ENCODE measurements around the gene L3MBTL3. TPM values are rescaled to one million over a fixed set of nuclear protein-coding genes. Genes with fewer than 3 reads are reported as not detected.

L3MBTL3 gene
- polyA plus RNA-seq, 1 experiment = 6.8 TPM

GRCh38 chr6:130119211-130119610, 100.8 kb downstream of the L3MBTL3 start:
- H3K36me3 ChIP-seq (ENCODE audit: control insufficient read depth, insufficient read depth, low read length) = no peaks in the 10 kb centered on the region
- TF ChIP-seq, protein P1, sequence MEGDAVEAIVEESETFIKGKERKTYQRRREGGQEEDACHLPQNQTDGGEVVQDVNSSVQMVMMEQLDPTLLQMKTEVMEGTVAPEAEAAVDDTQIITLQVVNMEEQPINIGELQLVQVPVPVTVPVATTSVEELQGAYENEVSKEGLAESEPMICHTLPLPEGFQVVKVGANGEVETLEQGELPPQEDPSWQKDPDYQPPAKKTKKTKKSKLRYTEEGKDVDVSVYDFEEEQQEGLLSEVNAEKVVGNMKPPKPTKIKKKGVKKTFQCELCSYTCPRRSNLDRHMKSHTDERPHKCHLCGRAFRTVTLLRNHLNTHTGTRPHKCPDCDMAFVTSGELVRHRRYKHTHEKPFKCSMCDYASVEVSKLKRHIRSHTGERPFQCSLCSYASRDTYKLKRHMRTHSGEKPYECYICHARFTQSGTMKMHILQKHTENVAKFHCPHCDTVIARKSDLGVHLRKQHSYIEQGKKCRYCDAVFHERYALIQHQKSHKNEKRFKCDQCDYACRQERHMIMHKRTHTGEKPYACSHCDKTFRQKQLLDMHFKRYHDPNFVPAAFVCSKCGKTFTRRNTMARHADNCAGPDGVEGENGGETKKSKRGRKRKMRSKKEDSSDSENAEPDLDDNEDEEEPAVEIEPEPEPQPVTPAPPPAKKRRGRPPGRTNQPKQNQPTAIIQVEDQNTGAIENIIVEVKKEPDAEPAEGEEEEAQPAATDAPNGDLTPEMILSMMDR (IDR thresholded peaks at IDR 0.05; ENCODE audit: insufficient read depth, low read depth, low read length) = no peak
- no peak overlapping the region for H3K4me3 ChIP-seq (ENCODE audit: low read depth, low read length)
- no peak for DNase-seq (ENCODE audit: low read depth)
- ChIA-PET POLR2A (no interaction called here), CTCF (no interaction called here)
- no peaks in the 10 kb centered on the region for H3K27me3 ChIP-seq (ENCODE audit: control insufficient read depth, insufficient read depth, low read length)

DNA sequence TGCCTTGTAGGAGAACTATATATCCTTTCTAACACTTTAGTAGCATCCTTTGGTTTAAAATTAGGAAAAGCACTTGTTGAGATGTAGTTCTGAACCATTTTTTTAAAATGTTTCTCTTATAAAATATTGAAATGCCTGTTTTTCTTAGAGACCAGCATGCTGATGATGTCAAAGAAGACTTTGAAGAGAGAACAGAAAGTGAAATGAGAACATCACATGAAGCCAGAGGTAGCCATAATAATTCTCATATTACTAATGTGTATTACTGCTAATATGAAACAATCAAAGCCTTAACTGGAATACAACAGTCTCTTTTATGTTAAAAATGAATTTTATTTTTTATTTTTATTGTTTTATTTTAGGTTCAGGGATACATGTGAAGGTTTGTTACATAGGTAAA, 102.3 kb downstream of the L3MBTL3 start:
- TF ChIP-seq, protein P1 (IDR thresholded peaks at IDR 0.05; ENCODE audit: insufficient read depth, low read depth, low read length) = no peak
- Histone ChIP-seq H3K36me3 (ENCODE audit: control insufficient read depth, insufficient read depth, low read length) (no peaks in the 10 kb centered on the region), H3K27me3 (ENCODE audit: control insufficient read depth, insufficient read depth, low read length) (no peaks in the 10 kb centered on the region), H3K4me3 (ENCODE audit: low read depth, low read length) (no peak overlapping the region)
- CTCF ChIA-PET = interaction anchor here (1.2 kb wide), 1 partner anchor 8 kb away, joined by 3 read pairs; no protein-coding TSS in a partner anchor
- DNase-seq (ENCODE audit: low read depth) = no peak
- POLR2A ChIA-PET = no interaction called here

DNA sequence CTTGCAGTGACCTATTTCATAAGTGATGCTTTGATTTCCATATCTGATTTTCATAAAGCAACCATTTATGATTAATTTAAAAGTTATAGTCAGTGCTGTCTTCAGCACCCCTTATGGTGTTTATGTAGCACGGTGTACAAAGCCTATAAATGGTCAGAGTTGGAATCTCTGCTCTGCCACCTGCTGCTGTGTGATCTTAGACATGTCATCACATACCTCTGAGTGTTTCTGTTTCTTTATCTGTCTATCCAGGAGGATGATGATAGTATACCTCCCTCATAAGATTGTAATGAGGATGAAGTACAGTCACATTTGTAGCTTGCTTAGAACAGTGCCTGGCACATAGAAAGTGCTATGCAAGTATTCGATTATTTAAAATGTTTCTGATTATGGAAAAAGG, 103.9 kb downstream of the L3MBTL3 start:
- TF ChIP-seq, protein P1 (IDR thresholded peaks at IDR 0.05; ENCODE audit: insufficient read depth, low read depth, low read length) = no peak
- Histone ChIP-seq H3K4me3 (ENCODE audit: low read depth, low read length) (no peak overlapping the region), H3K36me3 (ENCODE audit: control insufficient read depth, insufficient read depth, low read length) (no peaks in the 10 kb centered on the region), H3K27me3 (ENCODE audit: control insufficient read depth, insufficient read depth, low read length) (no peaks in the 10 kb centered on the region)
- no peak for DNase-seq (ENCODE audit: low read depth)
- POLR2A ChIA-PET = no interaction called here
- CTCF ChIA-PET = interaction anchor here (0.8 kb wide), 1 partner anchor 19 kb away, joined by 3 read pairs; no protein-coding TSS in a partner anchor

GRCh38 chr6:130127195-130127594, 108.8 kb downstream of the L3MBTL3 start:
- POLR2A ChIA-PET = no interaction called here
- CTCF ChIA-PET = no interaction called here
- no peak for DNase-seq (ENCODE audit: low read depth)
- Histone ChIP-seq H3K36me3 (ENCODE audit: control insufficient read depth, insufficient read depth, low read length) (no peaks in the 10 kb centered on the region), H3K4me3 (ENCODE audit: low read depth, low read length) (no peak overlapping the region), H3K27me3 (ENCODE audit: control insufficient read depth, insufficient read depth, low read length) (no peaks in the 10 kb centered on the region)
- TF ChIP-seq, protein P1 (IDR thresholded peaks at IDR 0.05; ENCODE audit: insufficient read depth, low read depth, low read length) = no peak

DNA sequence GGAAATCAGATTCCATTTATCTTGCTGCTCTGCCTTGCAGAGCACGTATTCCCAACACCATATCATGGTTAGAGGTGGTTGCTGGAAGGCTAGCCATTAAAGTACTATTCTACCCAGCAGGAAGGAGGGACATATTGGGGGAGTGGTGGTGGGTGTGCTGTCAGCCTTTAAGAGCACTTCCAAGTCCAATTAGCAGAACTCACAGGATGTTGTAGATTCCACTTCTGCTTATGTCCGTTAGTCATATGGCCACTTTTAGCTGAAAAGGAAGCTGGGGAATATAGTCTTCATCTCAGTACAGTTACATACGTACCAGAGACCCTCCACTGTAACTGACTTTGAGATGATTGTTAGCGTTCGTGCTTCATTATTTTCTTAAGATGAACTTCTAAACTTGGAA, 109.9 kb downstream of the L3MBTL3 start:
- ChIA-PET POLR2A (no interaction called here), CTCF (no interaction called here)

More for the DNA sequence above, 109.9 kb downstream of the L3MBTL3 start:
- H3K27me3 ChIP-seq (ENCODE audit: control insufficient read depth, insufficient read depth, low read length) = no peaks in the 10 kb centered on the region
- TF ChIP-seq, protein P1 (IDR thresholded peaks at IDR 0.05; ENCODE audit: insufficient read depth, low read depth, low read length) = no peak
- no peak for DNase-seq (ENCODE audit: low read depth)
- H3K36me3 ChIP-seq (ENCODE audit: control insufficient read depth, insufficient read depth, low read length) = no peaks in the 10 kb centered on the region
- no peak overlapping the region for H3K4me3 ChIP-seq (ENCODE audit: low read depth, low read length)

Measured in BJ (cell line).